GM19463 (cell line): Measurements from ENCODE around the gene LTBP1.
"Not testable (repeated sequence)": the region's sequence is repeated elsewhere in the genome, so short reads cannot be mapped to it uniquely, and the experiment has no call there.

Experiments
- ATAC-seq: cut with Tn5 transposase; IDR thresholded peaks from one replicate; pipeline ENCODE4 v1.9.1; 2021; ENCODE audit warnings: mild to moderate bottlenecking, moderate library complexity; ENCODE audit not compliant: unreplicated experiment

The LTBP1 gene

GRCh38 chr2:33215299-33215698 lies 268.5 kb downstream of the LTBP1 start:
- no peak for ATAC-seq

GRCh38 chr2:33215983-33216382 lies 269.2 kb downstream of the LTBP1 start:
- no peak for ATAC-seq

- no peak for ATAC-seq
These were observed 269.9 kb downstream of the LTBP1 start for GRCh38 chr2:33216508-33217182.

- no peak for ATAC-seq
These were observed 270.7 kb downstream of the LTBP1 start for GRCh38 chr2:33217406-33217805.

- no peak for ATAC-seq
These were observed 272.4 kb downstream of the LTBP1 start for GRCh38 chr2:33219114-33219513.

GRCh38 chr2:33219850-33220275 lies 273.1 kb downstream of the LTBP1 start:
- ATAC-seq = no peak

- ATAC-seq = no peak
These were observed 273.8 kb downstream of the LTBP1 start for GRCh38 chr2:33220533-33220932.

GRCh38 chr2:33221046-33221784 lies 274.5 kb downstream of the LTBP1 start:
- no peak for ATAC-seq

GRCh38 chr2:33222309-33222708 lies 275.6 kb downstream of the LTBP1 start:
- ATAC-seq = no peak

- no peak for ATAC-seq
These were observed 277.1 kb downstream of the LTBP1 start for GRCh38 chr2:33223856-33224255.

- ATAC-seq = no peak
These were observed 278.6 kb downstream of the LTBP1 start for GRCh38 chr2:33225350-33225749.

GRCh38 chr2:33226546-33226945 lies 279.8 kb downstream of the LTBP1 start:
- ATAC-seq = no peak

- no peak for ATAC-seq
These were observed 282.9 kb downstream of the LTBP1 start for GRCh38 chr2:33229646-33230045.

- ATAC-seq = no peak
These were observed 283.4 kb downstream of the LTBP1 start for GRCh38 chr2:33230195-33230594.

GRCh38 chr2:33230842-33231241 lies 284.1 kb downstream of the LTBP1 start:
- no peak for ATAC-seq

- not testable (repeated sequence) for ATAC-seq
These were observed 288.8 kb downstream of the LTBP1 start for GRCh38 chr2:33235559-33235958.

- no peak for ATAC-seq
These were observed 290.0 kb downstream of the LTBP1 start for GRCh38 chr2:33236482-33237385.

GRCh38 chr2:33238111-33238510 lies 291.4 kb downstream of the LTBP1 start:
- no peak for ATAC-seq

GRCh38 chr2:33240178-33240577 lies 293.4 kb downstream of the LTBP1 start:
- no peak for ATAC-seq

- no peak for ATAC-seq
These were observed 294.3 kb downstream of the LTBP1 start for GRCh38 chr2:33241072-33241471.

- ATAC-seq = no peak
These were observed 294.8 kb downstream of the LTBP1 start for GRCh38 chr2:33241581-33241980.
